ENCODE results near the gene TIGIT. TPM values are rescaled to one million over a fixed set of nuclear protein-coding genes. Genes with fewer than 3 reads are reported as not detected.
A peak's percentile ranks its signal among the peaks of the same experiment; 100 is the strongest.

Gene TIGIT
- total and polyA plus RNA-seq, 2 experiments from 2014 or later = 0.07 to 0.50 TPM

- Histone ChIP-seq H3K4me1 (ENCODE audit: insufficient read depth) (no peaks in the 10 kb centered on the region), H3K4me2 (no peak overlapping the region), H3K27ac (ENCODE audit: low read depth) (no peak overlapping the region), H3K4me3 (no peak overlapping the region), H3K36me3 (ENCODE audit: insufficient read depth) (no peaks in the 10 kb centered on the region), H3K27me3 (ENCODE audit: insufficient read depth) (no peaks in the 10 kb centered on the region), H2AFZ (0 out of 2 replicates have a peak overlapping the region, but pooled peaks have one; percentile 8), H3K9me2 (ENCODE audit: insufficient read depth) (peaks cover 12% of the 10 kb centered on the region), H4K20me1 (replicated peaks; ENCODE audit: insufficient read depth) (no peaks in the 10 kb centered on the region), H3F3A (replicated peaks; ENCODE audit: low read depth) (no peaks in the 10 kb centered on the region), H3K79me2 (replicated peaks; ENCODE audit: insufficient read depth) (no peaks in the 10 kb centered on the region)
- no peak overlapping the region for H3K4me3 Mint-ChIP-seq
- peaks cover 2% of the 10 kb centered on the region; the same call in 1 of the 3 replicates for H3K4me1 Mint-ChIP-seq
- H3K36me3 Mint-ChIP-seq (ENCODE audit: low read depth) = no peaks in the 10 kb centered on the region; the same call in 2 of the 3 replicates
- TF ChIP-seq ETS1 (IDR thresholded peaks at IDR 0.05) (no peak), CTCF (conservative IDR thresholded peaks at IDR 0.05; ENCODE audit: low read depth in 2 of 2) (peak; percentile 49 to 75)
- ATAC-seq (peak; percentile 86), DNase-seq (ENCODE audit: low spot score) (peak; percentile 51)
- H3K9me3 Mint-ChIP-seq = no peaks in the 10 kb centered on the region
- no peak overlapping the region for H3K27ac Mint-ChIP-seq
- H3K27me3 Mint-ChIP-seq (ENCODE audit: insufficient read depth, low read depth, poor library complexity) = peaks cover 5% of the 10 kb centered on the region
Observed at GRCh38 chr3:114299421-114299820, 5.6 kb downstream of the TIGIT start.

- Histone ChIP-seq H2AFZ (no peak overlapping the region), H3K79me2 (replicated peaks; ENCODE audit: insufficient read depth) (no peaks in the 10 kb centered on the region), H3K27me3 (ENCODE audit: insufficient read depth) (no peaks in the 10 kb centered on the region), H3K4me1 (ENCODE audit: insufficient read depth) (no peaks in the 10 kb centered on the region), H3F3A (replicated peaks; ENCODE audit: low read depth) (no peaks in the 10 kb centered on the region), H3K36me3 (ENCODE audit: insufficient read depth) (no peaks in the 10 kb centered on the region), H4K20me1 (replicated peaks; ENCODE audit: insufficient read depth) (no peaks in the 10 kb centered on the region), H3K4me3 (no peak overlapping the region), H3K4me2 (no peak overlapping the region), H3K27ac (ENCODE audit: low read depth) (no peak overlapping the region), H3K9me2 (ENCODE audit: insufficient read depth) (peaks cover 17% of the 10 kb centered on the region)
- Mint-ChIP-seq H3K9me3 (no peaks in the 10 kb centered on the region), H3K4me1 (peaks cover 2% of the 10 kb centered on the region; the same call in 1 of the 3 replicates), H3K27me3 (ENCODE audit: insufficient read depth, low read depth, poor library complexity) (peaks cover 3% of the 10 kb centered on the region), H3K4me3 (no peak overlapping the region), H3K27ac (no peak overlapping the region), H3K36me3 (ENCODE audit: low read depth) (no peaks in the 10 kb centered on the region; the same call in 2 of the 3 replicates)
- ATAC-seq (no peak), DNase-seq (ENCODE audit: low spot score) (no peak)
- TF ChIP-seq EZH2 (IDR thresholded peaks at IDR 0.05; ENCODE audit: low read depth, unreplicated experiment) (no peak), ZNF462 (CRISPR knock-in tag; IDR thresholded peaks at IDR 0.05) (no peak), ETS1 (IDR thresholded peaks at IDR 0.05) (no peak), NANOG (IDR thresholded peaks at IDR 0.05; ENCODE audit: borderline replicate concordance) (no peak), STAT1 (IDR thresholded peaks at IDR 0.05; ENCODE audit: unreplicated experiment) (no peak)
Observed at GRCh38 chr3:114299941-114300624, 6.3 kb downstream of the TIGIT start.

Data from GM23338 (cell line).